Measurements from ENCODE around the gene RIOK3. TPM values are rescaled to one million over a fixed set of nuclear protein-coding genes. Genes with fewer than 3 reads are reported as not detected.
A peak's percentile ranks its signal among the peaks of the same experiment; 100 is the strongest.

RIOK3 gene
- total and polyA plus RNA-seq, 2 of the 4 experiments (the other 2 are of a cell fraction), result 21.5 to 38.9 TPM

DNA sequence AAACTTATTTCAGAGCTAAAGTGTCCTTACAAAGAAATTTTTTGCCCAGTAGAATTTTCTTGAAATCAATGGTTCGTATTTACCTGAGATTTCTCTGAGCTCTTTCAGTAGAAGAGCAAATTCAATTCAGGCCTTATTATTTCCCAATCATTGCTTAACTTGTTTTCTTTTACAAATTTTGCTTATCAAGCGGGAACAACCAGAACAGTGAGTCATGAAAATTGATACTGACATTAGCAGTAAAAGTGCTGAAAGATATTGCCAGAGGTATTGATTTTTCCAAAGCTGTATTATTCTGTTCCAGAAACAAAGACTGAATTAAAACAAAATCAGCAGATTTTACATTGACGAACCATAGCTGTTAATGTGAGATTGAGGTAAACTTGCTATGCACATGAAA is 10.1 kb upstream of the RIOK3 start:
- no peak overlapping the region for H4K5ac ChIP-seq (ENCODE audit: low read depth, low read length)
- no peak overlapping the region for H3K9ac ChIP-seq (ENCODE audit: low read depth, low read length)
- no peak overlapping the region for H3K4me2 ChIP-seq (ENCODE audit: low read depth, low read length)
- H2BK5ac ChIP-seq (ENCODE audit: low read depth, low read length, poor library complexity, severe bottlenecking), result no peak overlapping the region
- no peak overlapping the region for H3K14ac ChIP-seq (replicated peaks; ENCODE audit: low read depth, low read length)
- H3K27me3 ChIP-seq (ENCODE audit: control insufficient read depth, insufficient read depth, low read length), result peaks cover 7% of the 10 kb centered on the region; the same call in 1 of the 2 replicates
- no peaks in the 10 kb centered on the region for H3K4me1 ChIP-seq (ENCODE audit: control insufficient read depth, insufficient read depth, low read length)
- H4K20me1 ChIP-seq (ENCODE audit: insufficient read depth, low read length), result no peaks in the 10 kb centered on the region
- no peak overlapping the region for H2BK120ac ChIP-seq (ENCODE audit: low read depth, low read length)
- DNase-seq (no peak), ATAC-seq (ENCODE audit: low read depth) (no peak)
- no peaks in the 10 kb centered on the region for H3K79me1 ChIP-seq (ENCODE audit: low read depth in 1 of 2, low read length in 2 of 2)
- H3K23ac ChIP-seq (ENCODE audit: low read depth, low read length), result no peak overlapping the region
- H3K4me3 ChIP-seq (ENCODE audit: insufficient read depth, low read depth, low read length), result no peak overlapping the region
- no peaks in the 10 kb centered on the region for H3K9me3 ChIP-seq (ENCODE audit: control insufficient read depth, insufficient read depth, low read length)
- no peak overlapping the region for H4K8ac ChIP-seq (ENCODE audit: low read depth in 2 of 2, low read length in 2 of 2)
- BruUV-seq (replicated peaks), result no TSS peak
- 0 out of 2 replicates have a peak, but pooled peaks cover 4% of the 10 kb centered on the region for H3K9me1 ChIP-seq (ENCODE audit: insufficient read depth, low read length)
- no peak overlapping the region for H3K56ac ChIP-seq (ENCODE audit: extremely low read depth, insufficient read depth, low read length)
- 0 out of 2 replicates have a peak, but pooled peaks have one; percentile 3 for TF ChIP-seq CEBPB (IDR thresholded peaks at IDR 0.05; ENCODE audit: low read depth, low read length)
- no peak for TF ChIP-seq BHLHE40 (IDR thresholded peaks at IDR 0.05; ENCODE audit: low read depth, low read length)
- TF ChIP-seq MAFK (IDR thresholded peaks at IDR 0.05; ENCODE audit: low read depth, low read length), result 0 out of 2 replicates have a peak, but pooled peaks have one; percentile 1
- no peak overlapping the region for H2BK20ac ChIP-seq (ENCODE audit: low read depth, low read length)
- ChIA-PET CTCF (no interaction called here), POLR2A (ENCODE audit: unreplicated experiment) (no interaction called here)
- in situ Hi-C loops (cut with MboI; ENCODE audit: low sequenced_read_pairs), result no loop called here
- no CpG with 5 or more reads among the region's 3 CpGs for WGBS, 2 experiments (ENCODE audit: extremely low coverage in 2 of 2, insufficient read length in 1 of 2)
- no peak overlapping the region for H3K4ac ChIP-seq (ENCODE audit: low read depth, low read length)
- H2AFZ ChIP-seq (replicated peaks; ENCODE audit: low read length, poor library complexity), result no peak overlapping the region
- no peak overlapping the region for H2BK15ac ChIP-seq (ENCODE audit: low read depth, low read length)
- no peak overlapping the region for H2AK5ac ChIP-seq (ENCODE audit: low read depth, low read length)
- no peak overlapping the region for H4K91ac ChIP-seq (ENCODE audit: insufficient read depth, low read depth, low read length)
- intact Hi-C loops (cut with micrococcal nuclease), result loop anchor here (2.0 kb wide), 1 partner anchor 20 kb away; no protein-coding TSS in a partner anchor
- no peak overlapping the region for H2AK9ac ChIP-seq (replicated peaks; ENCODE audit: low read depth, low read length, poor library complexity)
- dilution Hi-C loops (cut with HindIII; ENCODE audit: low sequenced_read_pairs, unreplicated experiment), result no loop called here
- no peak overlapping the region for H3K27ac ChIP-seq (ENCODE audit: insufficient read depth, low read length)
- no peak overlapping the region for H3K18ac ChIP-seq (ENCODE audit: low read depth, low read length)
- H3K36me3 ChIP-seq (ENCODE audit: control insufficient read depth, insufficient read depth, low read length), result no peaks in the 10 kb centered on the region
